Measurements from ENCODE around the gene MTARC1.

GRCh38 chr1:220825819-220826551, 39.3 kb downstream of the MTARC1 start:
- TF ChIP-seq POLR2AphosphoS5 (IDR thresholded peaks at IDR 0.05; ENCODE audit: low read depth, low read length) (no peak), CTCF (IDR thresholded peaks at IDR 0.05) (no peak)

All from Panc1 (cell line).